GM18858 (cell line): ENCODE data around the gene FARP1.
"Not testable (repeated sequence)": the region's sequence is repeated elsewhere in the genome, so short reads cannot be mapped to it uniquely, and the experiment has no call there.

Experiments
- ATAC-seq: cut with Tn5 transposase; IDR thresholded peaks from one replicate; pipeline ENCODE4 v1.9.1; 2021; ENCODE audit not compliant: unreplicated experiment

Gene FARP1

DNA sequence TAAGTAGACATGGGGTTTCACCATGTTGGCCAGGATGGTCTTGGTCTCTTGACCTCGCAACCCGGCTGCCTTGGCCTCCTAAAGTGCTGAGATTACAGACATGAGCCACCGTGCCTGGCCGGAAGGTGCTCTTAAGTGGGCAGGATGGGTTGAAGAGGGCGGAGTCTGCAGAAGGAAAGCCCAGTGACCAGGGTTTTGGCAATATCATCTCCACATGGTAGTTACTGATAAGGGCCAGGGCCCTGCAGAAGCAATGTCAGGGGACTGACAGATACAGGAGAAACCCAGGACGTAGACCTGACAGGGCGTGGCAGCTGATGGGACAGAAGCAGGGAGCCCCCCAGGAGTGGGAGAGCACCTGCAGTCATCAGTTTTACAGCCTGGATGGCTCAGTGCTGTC, 79.9 kb downstream of the FARP1 start:
- ATAC-seq = no peak

DNA sequence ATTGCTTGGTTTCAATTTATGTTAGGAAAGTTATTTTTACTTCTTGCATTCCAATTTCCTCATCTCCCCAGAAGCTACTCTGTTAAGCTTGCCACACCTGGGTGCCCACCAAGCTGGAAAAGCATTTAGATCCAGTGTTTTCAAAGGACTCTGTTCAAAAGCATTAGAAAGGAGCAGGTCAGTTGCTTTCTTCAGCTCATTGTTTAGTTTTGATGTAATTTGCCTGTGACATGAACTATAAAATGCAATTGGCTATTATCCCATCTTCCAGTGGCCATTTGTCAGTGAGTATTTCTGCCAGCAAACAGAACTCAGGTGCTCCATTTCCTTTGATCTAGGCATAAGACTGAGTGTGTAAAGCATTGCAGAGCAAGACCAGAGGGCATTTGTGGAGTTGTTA, 80.8 kb downstream of the FARP1 start:
- no peak for ATAC-seq

DNA sequence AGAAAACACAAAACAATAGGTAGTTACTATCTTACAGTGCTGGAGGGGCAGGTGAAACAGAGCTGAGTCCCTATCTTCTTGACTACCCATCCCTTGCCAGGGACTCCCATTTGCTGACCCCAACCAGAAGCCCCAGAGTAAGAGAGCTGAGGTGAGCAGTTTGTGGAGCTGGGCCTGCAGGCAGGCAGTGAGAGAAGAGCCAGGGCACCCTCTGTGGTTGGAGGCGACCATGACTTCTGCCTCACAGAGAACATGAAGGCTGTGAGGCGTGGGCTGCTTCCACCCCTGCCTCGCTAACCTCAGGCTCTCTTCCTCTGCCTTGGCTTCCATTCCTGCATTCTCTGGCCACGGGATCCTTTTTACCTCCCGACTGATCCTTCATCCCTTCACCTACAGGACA, 81.7 kb downstream of the FARP1 start:
- ATAC-seq = no peak

DNA sequence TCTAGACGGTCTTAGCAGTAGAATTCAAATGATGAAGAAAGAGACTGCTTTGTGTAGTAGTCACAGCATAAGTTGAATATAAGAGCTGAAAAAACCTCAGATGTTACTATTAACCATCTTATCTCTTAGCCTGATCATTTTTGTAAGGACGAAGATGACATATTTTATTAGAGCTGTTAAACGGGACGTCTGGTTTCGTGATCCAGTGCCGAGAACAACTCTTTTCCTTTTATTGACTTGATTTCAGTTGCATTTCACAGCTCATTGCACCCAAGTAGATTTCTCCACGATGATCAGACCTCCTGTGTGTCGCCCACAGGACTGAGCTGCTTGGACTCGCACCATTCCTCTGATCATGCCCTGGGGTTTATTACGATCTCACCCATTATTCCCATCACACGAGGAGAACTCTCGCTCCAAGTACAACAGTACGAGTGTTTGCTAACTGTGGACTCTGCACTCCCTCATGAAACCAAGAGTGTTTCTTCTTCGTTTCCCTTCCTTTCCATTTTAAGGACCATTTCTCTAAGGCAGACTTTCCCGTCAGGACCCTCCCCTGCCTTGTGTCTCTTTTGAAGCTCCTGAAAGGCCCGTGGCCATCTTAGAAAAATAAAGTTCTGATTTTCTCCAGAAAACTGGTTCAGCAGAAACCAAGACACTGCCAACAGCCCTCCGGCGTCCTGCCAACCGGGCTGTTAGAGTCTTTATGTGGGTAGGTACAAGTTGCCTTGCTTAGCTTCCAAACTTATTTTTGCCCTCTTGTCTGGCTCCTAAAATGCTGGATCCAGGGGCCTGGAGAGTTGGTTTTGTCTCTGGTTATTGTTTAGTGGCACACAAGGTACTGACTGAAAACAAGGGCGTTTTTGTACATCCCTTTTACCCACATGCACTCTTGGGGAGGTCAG, 82.4 kb downstream of the FARP1 start:
- no peak for ATAC-seq

DNA sequence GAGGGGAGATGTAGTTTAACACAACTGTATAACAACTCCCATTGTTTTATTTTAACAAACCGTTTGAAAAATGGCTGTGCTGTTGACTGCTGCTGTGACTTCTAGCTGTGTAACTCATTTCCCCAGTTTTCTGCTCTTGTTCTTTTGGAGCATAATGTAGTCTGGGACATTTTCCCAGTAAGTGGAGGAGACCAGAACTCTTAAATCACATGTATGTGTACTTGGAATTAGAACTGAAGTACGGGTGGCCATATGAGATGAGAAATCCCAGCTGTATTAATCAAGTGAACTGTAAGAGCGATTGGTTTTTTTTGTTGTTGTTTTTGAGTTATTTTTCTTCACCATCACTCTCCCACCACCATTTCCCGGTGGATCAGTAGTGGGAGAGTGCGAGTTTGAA, 83.6 kb downstream of the FARP1 start:
- ATAC-seq = no peak

DNA sequence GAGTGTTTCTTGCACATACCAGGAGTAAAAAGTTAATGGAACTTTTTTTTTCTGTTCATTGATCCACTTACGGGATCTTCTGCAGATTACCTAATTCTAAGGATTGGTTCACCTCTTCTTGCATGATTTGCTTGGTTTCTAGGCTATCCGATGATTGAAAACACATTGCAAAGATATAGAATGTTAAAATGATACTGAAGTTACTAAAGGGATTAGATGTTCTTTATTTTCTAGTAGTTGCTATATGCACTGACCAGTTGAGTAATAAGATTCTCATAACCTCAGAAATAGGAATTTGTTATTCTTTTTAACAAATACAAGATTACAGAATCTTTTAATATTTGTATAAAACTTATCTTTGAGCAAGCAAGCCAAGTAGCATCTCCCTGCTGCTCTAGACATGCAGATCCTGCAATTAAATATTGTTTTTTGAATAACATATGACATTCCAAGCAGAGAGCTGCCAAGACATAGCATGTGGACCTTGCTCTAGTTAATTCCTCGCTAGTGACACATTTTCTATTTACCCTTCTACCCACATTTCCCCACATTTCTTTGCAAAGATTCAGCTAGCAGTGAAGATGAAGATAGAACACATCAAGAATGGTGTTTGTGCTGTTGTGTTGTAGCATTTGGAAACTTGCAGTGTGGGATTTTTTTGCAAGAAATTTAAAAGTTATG, 85.9 kb downstream of the FARP1 start:
- ATAC-seq = no peak

DNA sequence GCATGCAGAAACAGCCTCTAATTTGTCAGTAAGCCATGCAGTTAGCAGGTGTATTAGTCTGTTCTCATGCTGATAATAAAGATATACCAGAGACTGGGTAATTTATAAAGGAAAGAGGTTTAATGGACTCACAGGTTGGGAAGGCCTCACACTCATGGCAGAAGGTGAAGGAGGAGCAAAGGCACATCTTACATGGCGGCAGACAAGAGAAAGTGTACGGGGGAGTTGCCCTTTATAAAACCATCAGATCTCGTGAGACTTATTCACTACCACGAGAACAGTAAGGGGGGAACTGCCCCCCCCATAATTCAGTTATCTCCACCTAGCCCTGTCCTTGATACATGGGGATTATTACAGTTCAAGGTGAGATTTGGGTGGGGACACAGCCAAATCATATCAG, 87.9 kb downstream of the FARP1 start:
- not testable (repeated sequence) for ATAC-seq

DNA sequence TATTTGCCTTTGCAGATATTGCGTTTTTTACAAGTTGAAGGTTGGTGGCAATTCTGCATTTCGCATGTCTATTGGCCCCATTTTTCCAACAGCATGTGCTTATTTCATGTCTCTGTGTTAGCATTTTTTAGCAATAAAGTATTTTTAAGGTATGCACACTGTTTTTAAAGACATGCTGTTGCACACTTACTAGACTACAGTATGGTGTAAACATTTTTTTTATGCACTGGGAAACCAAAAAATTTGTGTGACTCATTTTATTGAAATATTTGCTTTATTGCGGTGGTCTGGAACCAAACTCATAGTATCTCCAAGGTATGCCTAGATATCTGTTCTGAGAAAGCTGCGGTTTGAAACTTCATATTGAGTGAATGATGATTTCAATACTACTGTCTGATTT, 89.6 kb downstream of the FARP1 start:
- no peak for ATAC-seq

DNA sequence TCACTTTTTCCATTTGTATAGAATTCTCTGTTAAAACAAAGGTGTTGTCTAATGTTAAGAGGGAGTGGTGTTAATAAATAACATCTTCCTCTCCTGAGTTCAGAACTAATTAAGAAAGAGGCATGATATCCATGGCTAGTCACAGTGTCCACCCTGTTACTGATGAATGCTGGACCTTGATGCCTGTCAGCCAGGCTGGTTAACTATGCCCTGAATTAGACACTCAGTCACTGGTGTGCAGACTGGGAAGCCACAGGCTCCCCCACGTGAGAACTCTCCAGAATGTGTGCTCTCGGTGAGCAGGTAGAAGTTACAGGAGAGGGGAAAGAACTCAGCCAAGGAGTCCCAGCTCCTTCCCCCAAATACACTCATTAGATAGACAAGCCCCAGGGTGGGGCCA, 90.2 kb downstream of the FARP1 start:
- no peak for ATAC-seq

DNA sequence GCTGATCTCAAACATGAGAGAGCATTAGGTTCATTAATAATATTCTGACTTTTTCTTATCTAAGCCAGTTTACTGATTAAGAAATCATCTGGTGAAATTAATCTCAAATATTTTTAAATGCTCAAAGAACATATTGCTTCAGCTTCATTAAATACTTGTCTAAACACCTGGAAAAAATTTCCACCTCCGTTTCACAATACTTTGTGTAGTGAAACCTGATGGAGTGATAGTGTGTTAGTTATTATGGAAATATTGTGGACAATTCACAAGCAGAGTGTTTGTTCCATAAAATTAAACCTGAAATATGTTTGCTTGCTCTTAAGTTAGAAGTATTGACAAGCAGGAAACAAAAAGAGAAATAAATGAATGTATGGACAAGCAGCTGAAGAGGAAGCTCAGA, 91.5 kb downstream of the FARP1 start:
- ATAC-seq = no peak

DNA sequence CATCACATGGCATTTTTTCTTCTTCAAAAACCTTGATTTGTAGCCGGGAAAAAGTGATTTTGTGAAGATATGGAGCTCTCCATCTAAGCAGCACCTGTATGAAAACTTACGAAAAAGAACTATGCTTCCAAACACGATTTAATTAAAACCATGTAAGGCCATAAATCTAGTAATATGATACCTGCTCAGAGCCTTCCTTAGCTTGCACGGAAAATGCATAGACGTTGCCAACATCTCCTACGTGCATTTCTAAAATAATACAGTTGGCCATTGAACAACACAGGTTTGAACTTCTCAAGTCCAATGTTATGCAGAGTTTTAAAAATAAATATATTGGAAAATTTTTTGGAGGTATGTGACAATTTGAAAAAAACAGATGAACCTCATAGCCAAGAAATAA, 93.3 kb downstream of the FARP1 start:
- ATAC-seq = no peak

DNA sequence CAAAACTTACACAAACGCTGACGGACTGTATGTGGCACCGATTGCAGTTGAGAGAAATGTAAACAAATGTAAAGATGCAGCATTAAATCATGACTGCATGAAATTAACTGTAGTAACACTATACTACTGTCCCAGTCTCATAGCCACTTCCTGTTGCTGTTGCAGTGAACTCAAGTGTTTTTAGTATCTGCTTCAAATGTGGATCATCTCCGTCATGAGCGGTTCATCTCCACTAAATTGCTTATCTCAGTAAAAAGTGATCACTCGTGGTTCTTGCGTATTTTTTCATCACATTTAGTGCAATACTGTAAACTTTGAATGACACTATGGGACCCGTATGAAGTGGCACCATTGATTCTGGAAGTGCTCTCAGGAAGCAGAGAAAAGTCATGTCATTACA, 94.4 kb downstream of the FARP1 start:
- no peak for ATAC-seq

DNA sequence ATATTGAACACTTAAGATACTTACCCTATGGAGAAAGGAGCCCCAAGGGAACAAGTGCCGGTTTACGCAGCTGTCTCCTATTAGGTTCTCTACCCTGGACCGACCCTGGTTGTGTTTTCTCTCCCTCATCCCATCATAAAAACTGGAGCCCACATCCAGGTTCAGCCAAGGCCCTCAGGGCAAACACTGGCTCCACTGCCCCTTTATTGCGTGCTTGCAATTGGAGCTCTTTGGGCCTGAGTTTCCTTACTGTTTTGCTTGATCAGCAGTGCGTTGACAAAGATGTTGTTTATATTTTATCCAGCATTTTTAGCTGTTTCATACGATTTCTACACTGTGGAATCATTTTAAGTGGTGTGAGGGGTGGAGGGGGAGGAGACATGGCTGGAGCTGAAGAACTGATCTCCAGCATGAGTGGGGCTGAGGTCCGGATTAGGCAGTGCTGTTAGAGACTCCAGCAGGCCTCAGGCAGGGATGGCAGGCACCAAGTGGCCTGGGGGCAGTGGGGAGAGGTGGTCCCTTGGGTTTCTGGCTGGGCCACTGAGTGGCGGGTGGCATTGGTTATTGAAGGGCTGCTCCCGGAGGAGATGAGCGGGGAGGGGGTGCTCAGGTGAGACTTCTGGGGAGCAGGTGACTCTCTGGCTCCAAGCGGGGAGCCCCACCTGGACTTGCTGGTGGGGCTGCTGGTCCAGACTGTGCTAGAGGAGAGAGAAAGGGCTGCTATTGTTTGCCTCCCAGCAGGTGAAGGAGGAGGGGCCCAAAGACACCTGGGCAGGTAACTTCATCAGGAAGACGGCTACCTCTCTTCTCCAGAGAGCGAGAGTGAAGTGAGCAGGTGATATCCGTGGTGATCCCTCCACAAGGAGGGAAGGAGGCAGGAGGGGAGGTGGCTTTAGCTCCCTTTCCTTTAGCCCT, 96.5 kb downstream of the FARP1 start:
- ATAC-seq = no peak

DNA sequence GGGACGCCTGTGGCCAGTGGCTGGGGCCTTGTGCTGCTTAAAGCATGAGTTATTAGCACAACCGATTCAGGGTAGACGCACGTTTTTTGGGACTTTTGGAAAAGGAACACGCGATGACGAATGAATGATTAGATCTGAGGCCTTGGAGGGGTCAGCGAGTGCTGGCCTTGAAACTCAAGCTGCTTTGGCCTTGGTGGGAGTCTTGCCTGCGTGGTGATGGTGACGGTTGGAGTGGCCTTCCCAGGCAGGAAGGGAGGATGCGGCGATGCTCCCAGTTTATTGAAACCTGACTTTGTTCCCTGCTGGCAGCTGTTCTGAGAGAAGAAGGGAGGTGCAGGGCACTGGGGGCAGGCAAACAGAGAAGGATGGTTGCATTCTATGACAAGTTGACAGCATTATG, 97.2 kb downstream of the FARP1 start:
- ATAC-seq = no peak

DNA sequence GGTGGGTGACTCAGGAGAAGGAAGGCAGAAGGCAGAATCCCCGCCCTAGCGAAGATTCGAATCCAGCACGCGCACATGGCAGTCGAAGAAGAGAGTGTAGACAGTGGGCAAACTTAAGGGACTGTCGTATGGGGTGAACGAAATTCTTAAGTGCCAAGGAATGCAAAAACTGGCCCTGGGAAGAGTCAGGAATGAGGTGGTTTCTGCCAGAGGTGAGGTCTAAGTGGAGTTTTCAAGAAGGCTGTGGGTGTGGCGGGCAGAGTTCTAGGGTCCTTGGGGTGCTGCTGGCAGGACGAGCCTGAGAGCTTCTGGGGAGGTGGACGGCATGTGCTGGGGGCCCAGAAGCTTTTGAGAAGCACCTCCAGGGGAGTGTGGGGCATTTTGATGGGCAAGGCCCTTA, 98.1 kb downstream of the FARP1 start:
- ATAC-seq = no peak

DNA sequence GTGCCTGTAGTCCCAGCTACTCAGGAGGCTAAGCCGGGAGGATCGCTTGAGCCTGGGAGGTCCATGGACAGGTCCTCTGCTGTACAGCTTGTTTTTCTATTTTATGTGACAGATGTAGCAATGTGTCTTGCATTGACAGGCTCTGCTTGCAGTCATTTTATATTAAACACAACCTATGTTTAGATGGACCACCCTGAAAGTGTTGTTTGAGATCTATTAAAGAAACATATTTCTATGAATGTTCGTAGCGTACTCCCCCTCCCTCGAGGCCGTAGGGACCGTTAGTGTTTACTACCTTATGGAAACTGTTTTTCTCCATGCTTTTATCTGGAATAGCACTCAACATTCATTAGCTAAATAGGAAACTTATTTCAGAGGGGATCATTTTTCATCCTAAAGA, 99.1 kb downstream of the FARP1 start:
- no peak for ATAC-seq

DNA sequence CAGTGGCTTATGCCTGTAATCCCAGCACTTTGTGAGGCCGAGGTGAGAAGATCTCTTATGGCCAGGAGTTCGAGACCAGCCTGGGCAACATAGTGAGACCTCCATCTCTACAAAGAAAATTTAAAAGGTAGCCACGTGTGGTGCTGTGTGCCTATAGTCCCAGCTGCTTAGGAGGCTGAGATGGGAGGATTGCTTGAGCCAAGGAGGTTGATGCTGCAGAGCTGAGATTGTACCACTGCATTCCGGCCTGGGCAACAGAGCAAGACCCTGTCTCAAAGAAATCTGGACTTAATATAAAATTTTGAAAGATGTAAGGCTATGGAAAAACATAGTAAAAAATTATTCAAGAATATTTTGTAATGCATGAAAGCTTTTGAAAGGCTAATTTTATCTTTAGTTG, 99.5 kb downstream of the FARP1 start:
- ATAC-seq = no peak

DNA sequence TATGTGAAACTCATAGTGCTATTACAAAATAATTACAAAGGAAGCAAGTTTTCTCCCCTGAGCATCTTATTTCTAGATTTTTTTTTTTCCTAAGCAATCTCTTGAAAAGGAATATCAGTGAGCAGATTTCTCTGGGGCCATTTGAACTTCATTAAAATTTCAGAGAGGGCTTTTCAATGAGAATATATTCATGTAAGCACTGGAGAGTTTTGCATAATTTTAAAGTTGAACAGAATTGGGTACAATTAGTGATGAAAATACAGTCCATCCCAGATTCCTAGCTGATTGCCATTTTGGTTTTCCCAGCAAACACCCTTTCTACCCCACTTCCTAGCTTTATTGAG, 101.0 kb downstream of the FARP1 start:
- no peak for ATAC-seq

DNA sequence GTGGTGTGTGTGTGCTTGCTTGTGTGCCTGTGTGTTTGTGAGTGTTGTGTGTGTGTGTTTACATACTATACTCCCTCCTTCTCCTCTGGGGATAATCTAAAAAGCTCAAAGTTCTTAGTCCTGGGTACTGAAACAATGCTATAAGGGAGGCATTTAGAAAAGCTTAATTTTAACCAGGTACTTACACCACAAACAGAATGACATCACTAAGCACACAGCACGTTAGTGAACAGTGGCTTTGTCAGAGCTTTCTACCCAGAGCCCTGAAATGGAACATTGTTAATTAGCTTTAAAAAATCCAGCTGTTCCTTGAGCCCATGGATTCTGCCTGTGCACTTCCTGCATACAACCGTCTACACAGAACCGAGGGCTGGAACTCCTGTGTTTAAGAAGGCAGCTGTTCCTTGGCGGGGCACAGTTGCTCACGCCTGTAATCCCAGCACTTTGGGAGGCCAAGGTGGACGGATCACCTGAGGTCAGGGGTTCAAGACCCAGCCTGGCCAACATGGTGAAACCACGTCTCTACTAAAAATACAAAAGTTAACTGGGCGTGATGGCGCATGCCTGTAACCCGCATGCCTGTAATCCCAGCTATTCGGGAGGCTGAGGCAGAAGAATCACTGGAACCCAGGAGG, 103.8 kb downstream of the FARP1 start:
- no peak for ATAC-seq

DNA sequence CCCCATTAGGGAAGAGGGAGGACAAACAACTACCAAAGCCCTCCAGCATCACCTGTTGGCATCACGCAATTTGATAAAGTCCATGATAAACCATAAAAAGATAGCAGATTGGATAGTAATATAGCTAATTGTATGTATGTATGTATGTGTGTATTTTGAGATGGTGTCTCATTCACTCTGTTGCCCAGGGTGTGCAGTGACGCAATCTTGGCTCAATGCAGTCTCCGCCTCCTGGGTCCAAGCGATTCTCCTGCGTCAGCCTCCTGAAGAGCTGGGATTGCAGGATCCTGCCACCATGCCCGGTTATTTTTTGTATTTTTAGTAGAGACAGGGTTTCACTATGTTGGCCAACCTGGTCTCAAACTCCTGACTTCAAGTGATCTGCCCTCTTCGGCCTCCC, 108.8 kb downstream of the FARP1 start:
- no peak for ATAC-seq

DNA sequence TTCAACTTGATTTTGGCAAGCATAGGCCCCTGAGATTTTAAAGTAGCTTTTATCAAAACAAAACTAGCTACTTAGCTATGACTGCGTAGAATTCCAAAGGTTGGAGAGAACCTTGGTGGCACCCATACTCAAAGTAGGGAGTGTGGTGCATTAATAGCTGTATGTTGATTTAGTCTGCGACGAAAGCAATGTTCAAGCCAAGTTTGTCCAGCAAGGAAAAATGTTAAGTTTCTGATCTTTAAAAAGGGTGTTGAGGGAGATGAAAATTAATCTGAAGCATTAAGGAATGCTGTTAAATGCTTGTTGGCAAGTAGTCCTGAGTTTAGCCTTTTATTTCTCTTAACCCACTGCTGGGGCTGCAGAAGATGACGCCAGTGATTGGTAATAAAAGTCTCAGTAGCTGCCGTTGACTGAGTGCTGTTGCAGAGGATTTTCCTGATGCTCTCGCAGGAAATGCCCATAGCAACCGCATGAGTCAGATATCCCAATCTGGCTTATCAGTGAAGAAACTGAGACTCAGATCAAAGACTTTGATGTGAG, 110.1 kb downstream of the FARP1 start:
- ATAC-seq = no peak
